ENCODE data around the gene TTLL12. TPM values are rescaled to one million over a fixed set of nuclear protein-coding genes. Genes with fewer than 3 reads are reported as not detected.

The TTLL12 gene
- total RNA-seq, 1 donor from 2014 or later: 21.4 TPM

GRCh38 chr22:43230571-43230970 is 43.6 kb upstream of the TTLL12 start:
- H3K4me3 ChIP-seq (ENCODE audit: insufficient read depth, low read depth, low read length): no peak overlapping the region
- H3K79me2 ChIP-seq (ENCODE audit: insufficient read depth, low read length): no peaks in the 10 kb centered on the region
- H3K27ac ChIP-seq (ENCODE audit: low read depth, low read length): no peak overlapping the region
- H4K20me1 ChIP-seq (ENCODE audit: insufficient read depth, low read length): no peaks in the 10 kb centered on the region
- no peaks in the 10 kb centered on the region for H3K9me3 ChIP-seq (ENCODE audit: insufficient read depth, low read depth, low read length)
- H3K27me3 ChIP-seq (ENCODE audit: insufficient read depth, low read length): peaks cover 14% of the 10 kb centered on the region
- H3K27me3 Mint-ChIP-seq (ENCODE audit: low read depth, unreplicated experiment): peaks cover 53% of the 10 kb centered on the region
- no peak overlapping the region for H3K4me3 Mint-ChIP-seq (ENCODE audit: unreplicated experiment)
- H3K9me3 Mint-ChIP-seq (ENCODE audit: unreplicated experiment): no peaks in the 10 kb centered on the region
- no peak overlapping the region for H3K9ac ChIP-seq (ENCODE audit: low read length)
- no peak overlapping the region for H2AFZ ChIP-seq (ENCODE audit: low read depth, low read length)
- TF ChIP-seq EZH2 (IDR thresholded peaks at IDR 0.05; ENCODE audit: insufficient read depth, low read length) (no peak), CTCF (IDR thresholded peaks at IDR 0.05; ENCODE audit: insufficient read depth, low read depth, low read length) (no peak)
- H3K4me1 Mint-ChIP-seq (ENCODE audit: low read depth, unreplicated experiment): peaks cover 14% of the 10 kb centered on the region
- no peaks in the 10 kb centered on the region for H3K36me3 ChIP-seq (ENCODE audit: insufficient read depth, low read length)
- no peak overlapping the region for H3K27ac Mint-ChIP-seq (ENCODE audit: unreplicated experiment)
- H3K4me1 ChIP-seq (ENCODE audit: insufficient read depth, low read length): no peaks in the 10 kb centered on the region
- no peak for DNase-seq (ENCODE audit: low read depth)
- no peaks in the 10 kb centered on the region for H3K36me3 Mint-ChIP-seq (ENCODE audit: low read depth, unreplicated experiment)
- no peak overlapping the region for H3K4me2 ChIP-seq (ENCODE audit: low read length)
- FAIRE-seq: no peak

DNA sequence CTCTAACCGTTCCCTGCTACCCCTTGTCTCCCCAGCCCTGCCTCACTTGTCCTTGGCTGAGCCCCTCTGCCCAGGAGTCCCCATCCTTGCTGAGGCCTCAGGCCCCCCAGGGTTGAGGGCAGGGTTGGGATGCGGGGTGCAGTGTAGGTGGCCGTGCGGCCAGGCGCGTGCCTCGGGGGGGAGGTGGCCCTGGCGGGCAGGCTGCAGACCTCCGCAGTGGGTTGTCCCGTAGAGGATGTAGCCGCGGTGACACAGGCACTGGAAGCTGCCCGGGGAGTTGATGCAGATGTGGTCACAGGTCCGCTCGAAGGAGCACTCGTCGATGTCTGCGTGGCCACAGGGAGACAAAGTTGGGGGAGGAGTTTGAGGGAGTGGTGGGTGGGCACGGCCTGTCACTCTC is 41.9 kb upstream of the TTLL12 start:
- Mint-ChIP-seq H3K36me3 (ENCODE audit: low read depth, unreplicated experiment) (peaks cover 1% of the 10 kb centered on the region), H3K4me1 (ENCODE audit: low read depth, unreplicated experiment) (peaks cover 14% of the 10 kb centered on the region), H3K27me3 (ENCODE audit: low read depth, unreplicated experiment) (peaks cover 51% of the 10 kb centered on the region), H3K9me3 (ENCODE audit: unreplicated experiment) (no peaks in the 10 kb centered on the region), H3K4me3 (ENCODE audit: unreplicated experiment) (no peak overlapping the region), H3K27ac (ENCODE audit: unreplicated experiment) (no peak overlapping the region)
- no peaks in the 10 kb centered on the region for H3K9me3 ChIP-seq (ENCODE audit: insufficient read depth, low read depth, low read length)
- FAIRE-seq (no peak), DNase-seq (ENCODE audit: low read depth) (no peak)
- no peaks in the 10 kb centered on the region for H3K79me2 ChIP-seq (ENCODE audit: insufficient read depth, low read length)
- H3K27ac ChIP-seq (ENCODE audit: low read depth, low read length): no peak overlapping the region
- no peaks in the 10 kb centered on the region for H4K20me1 ChIP-seq (ENCODE audit: insufficient read depth, low read length)
- no peak overlapping the region for H3K4me3 ChIP-seq (ENCODE audit: insufficient read depth, low read depth, low read length)
- no peaks in the 10 kb centered on the region for H3K4me1 ChIP-seq (ENCODE audit: insufficient read depth, low read length)
- H2AFZ ChIP-seq (ENCODE audit: low read depth, low read length): no peak overlapping the region
- no peak overlapping the region for H3K9ac ChIP-seq (ENCODE audit: low read length)
- no peak overlapping the region for H3K4me2 ChIP-seq (ENCODE audit: low read length)
- TF ChIP-seq EZH2 (IDR thresholded peaks at IDR 0.05; ENCODE audit: insufficient read depth, low read length): no peak
- no peak for TF ChIP-seq CTCF (IDR thresholded peaks at IDR 0.05; ENCODE audit: insufficient read depth, low read depth, low read length)
- H3K36me3 ChIP-seq (ENCODE audit: insufficient read depth, low read length): no peaks in the 10 kb centered on the region
- H3K27me3 ChIP-seq (ENCODE audit: insufficient read depth, low read length): peaks cover 10% of the 10 kb centered on the region

GRCh38 chr22:43228330-43228729 is 41.4 kb upstream of the TTLL12 start:
- Histone ChIP-seq H4K20me1 (ENCODE audit: insufficient read depth, low read length) (no peaks in the 10 kb centered on the region), H3K4me1 (ENCODE audit: insufficient read depth, low read length) (no peaks in the 10 kb centered on the region), H3K9me3 (ENCODE audit: insufficient read depth, low read depth, low read length) (no peaks in the 10 kb centered on the region), H3K4me3 (ENCODE audit: insufficient read depth, low read depth, low read length) (no peak overlapping the region), H2AFZ (ENCODE audit: low read depth, low read length) (no peak overlapping the region), H3K4me2 (ENCODE audit: low read length) (no peak overlapping the region), H3K79me2 (ENCODE audit: insufficient read depth, low read length) (no peaks in the 10 kb centered on the region), H3K27ac (ENCODE audit: low read depth, low read length) (no peak overlapping the region), H3K36me3 (ENCODE audit: insufficient read depth, low read length) (no peaks in the 10 kb centered on the region), H3K9ac (ENCODE audit: low read length) (no peak overlapping the region), H3K27me3 (ENCODE audit: insufficient read depth, low read length) (peaks cover 10% of the 10 kb centered on the region)
- Mint-ChIP-seq H3K27me3 (ENCODE audit: low read depth, unreplicated experiment) (peaks cover 49% of the 10 kb centered on the region), H3K36me3 (ENCODE audit: low read depth, unreplicated experiment) (peaks cover 1% of the 10 kb centered on the region), H3K9me3 (ENCODE audit: unreplicated experiment) (no peaks in the 10 kb centered on the region), H3K4me1 (ENCODE audit: low read depth, unreplicated experiment) (peaks cover 14% of the 10 kb centered on the region), H3K27ac (ENCODE audit: unreplicated experiment) (no peak overlapping the region), H3K4me3 (ENCODE audit: unreplicated experiment) (no peak overlapping the region)
- TF ChIP-seq EZH2 (IDR thresholded peaks at IDR 0.05; ENCODE audit: insufficient read depth, low read length) (no peak), CTCF (IDR thresholded peaks at IDR 0.05; ENCODE audit: insufficient read depth, low read depth, low read length) (peak; percentile 20)
- DNase-seq (ENCODE audit: low read depth): no peak
- no peak for FAIRE-seq

Measured in astrocyte (in vitro differentiated cells and primary cell).